Muscle layer of colon (tissue), 2 donors: Measurements from ENCODE around the gene RRM2.
"Not testable (repeated sequence)": the region's sequence is repeated elsewhere in the genome, so short reads cannot be mapped to it uniquely, and the experiment has no call there.

ENCODE experiments used
- H3K27ac ChIP-seq: one replicate; pipeline ENCODE4 v1.7.0; 2013; ENCODE audit warnings: low read depth, mild to moderate bottlenecking, low read length, moderate library complexity
- H3K27me3 ChIP-seq, 2 donors: one replicate each; pipeline ENCODE4 v1.7.0; 2013; ENCODE audit warnings: low read length in 2 of 2, mild to moderate bottlenecking in 2 of 2; ENCODE audit not compliant: insufficient read depth in 2 of 2, control insufficient read depth in 1 of 2
- H3K36me3 ChIP-seq: one replicate; pipeline ENCODE4 v1.7.0; 2013; ENCODE audit warnings: mild to moderate bottlenecking, low read length; ENCODE audit not compliant: insufficient read depth
- H3K4me1 ChIP-seq: one replicate; pipeline ENCODE4 v1.7.0; 2013; ENCODE audit warnings: mild to moderate bottlenecking, low read length; ENCODE audit not compliant: insufficient read depth
- H3K4me3 ChIP-seq, 2 donors: one replicate each; pipeline ENCODE4 v1.7.0; 2013; ENCODE audit warnings: low read length in 2 of 2, low read depth in 1 of 2, mild to moderate bottlenecking in 1 of 2, moderate library complexity in 1 of 2
- H3K9ac ChIP-seq: one replicate; pipeline ENCODE4 v1.7.0; 2013; ENCODE audit warnings: low read length
- H3K9me3 ChIP-seq: one replicate; pipeline ENCODE4 v1.7.0; 2013; ENCODE audit warnings: mild to moderate bottlenecking, low read length
- donor health status: abdominal sarcoma.
- donor health status: Adenocarcinoma of cecum.

The RRM2 gene

GRCh38 chr2:10094271-10094814 lies 28.2 kb upstream of the RRM2 start:
- no peak overlapping the region for H3K9ac ChIP-seq
- no peaks in the 10 kb centered on the region for H3K9me3 ChIP-seq
- H3K4me3 ChIP-seq, result no peak overlapping the region
- H3K36me3 ChIP-seq, result no peaks in the 10 kb centered on the region
- H3K4me1 ChIP-seq, result no peaks in the 10 kb centered on the region
- H3K27me3 ChIP-seq, result no peaks in the 10 kb centered on the region
- H3K27ac ChIP-seq, result no peak overlapping the region

GRCh38 chr2:10095175-10095574 lies 27.4 kb upstream of the RRM2 start:
- no peaks in the 10 kb centered on the region for H3K36me3 ChIP-seq
- H3K27ac ChIP-seq, result no peak overlapping the region
- H3K4me3 ChIP-seq, result no peak overlapping the region
- H3K4me1 ChIP-seq, result no peaks in the 10 kb centered on the region
- H3K9ac ChIP-seq, result no peak overlapping the region
- H3K27me3 ChIP-seq, result no peaks in the 10 kb centered on the region
- no peaks in the 10 kb centered on the region for H3K9me3 ChIP-seq

GRCh38 chr2:10096641-10097040 lies 25.9 kb upstream of the RRM2 start:
- Histone ChIP-seq H3K9ac (no peak overlapping the region), H3K36me3 (no peaks in the 10 kb centered on the region), H3K27ac (no peak overlapping the region), H3K4me3 (no peak overlapping the region), H3K9me3 (no peaks in the 10 kb centered on the region), H3K4me1 (no peaks in the 10 kb centered on the region), H3K27me3 (no peaks in the 10 kb centered on the region)

GRCh38 chr2:10097352-10098148 lies 25.0 kb upstream of the RRM2 start:
- H3K9ac ChIP-seq, result no peak overlapping the region
- H3K27me3 ChIP-seq, result no peaks in the 10 kb centered on the region
- no peak overlapping the region for H3K27ac ChIP-seq
- H3K9me3 ChIP-seq, result no peaks in the 10 kb centered on the region
- H3K4me1 ChIP-seq, result no peaks in the 10 kb centered on the region
- H3K36me3 ChIP-seq, result no peaks in the 10 kb centered on the region
- H3K4me3 ChIP-seq, result no peak overlapping the region

- no peak overlapping the region for H3K9ac ChIP-seq
- no peaks in the 10 kb centered on the region for H3K4me1 ChIP-seq
- no peaks in the 10 kb centered on the region for H3K27me3 ChIP-seq
- H3K36me3 ChIP-seq, result no peaks in the 10 kb centered on the region
- H3K4me3 ChIP-seq, result no peak overlapping the region
- no peaks in the 10 kb centered on the region for H3K9me3 ChIP-seq
- no peak overlapping the region for H3K27ac ChIP-seq
These were observed 21.0 kb upstream of the RRM2 start for GRCh38 chr2:10101491-10101890.

- Histone ChIP-seq H3K9ac (no peak overlapping the region), H3K9me3 (no peaks in the 10 kb centered on the region), H3K36me3 (no peaks in the 10 kb centered on the region), H3K4me3 (no peak overlapping the region), H3K27me3 (no peaks in the 10 kb centered on the region), H3K27ac (no peak overlapping the region), H3K4me1 (no peaks in the 10 kb centered on the region)
These were observed 19.4 kb upstream of the RRM2 start for GRCh38 chr2:10103179-10103578.

GRCh38 chr2:10104906-10105305 lies 17.6 kb upstream of the RRM2 start:
- H3K27me3 ChIP-seq, H3K4me1 ChIP-seq, H3K9ac ChIP-seq, H3K4me3 ChIP-seq, H3K9me3 ChIP-seq, H3K36me3 ChIP-seq, H3K27ac ChIP-seq: not testable (repeated sequence)

- no peaks in the 10 kb centered on the region for H3K9me3 ChIP-seq
- H3K27ac ChIP-seq, result no peak overlapping the region
- no peaks in the 10 kb centered on the region for H3K4me1 ChIP-seq
- no peaks in the 10 kb centered on the region for H3K36me3 ChIP-seq
- no peak overlapping the region for H3K9ac ChIP-seq
- H3K4me3 ChIP-seq, result no peak overlapping the region
- H3K27me3 ChIP-seq, result no peaks in the 10 kb centered on the region
These were observed 13.2 kb upstream of the RRM2 start for GRCh38 chr2:10109311-10109710.

GRCh38 chr2:10119027-10119325 lies 3.6 kb upstream of the RRM2 start:
- H3K9me3 ChIP-seq, result no peaks in the 10 kb centered on the region
- H3K4me3 ChIP-seq, result no peak overlapping the region
- H3K27ac ChIP-seq, result no peak overlapping the region
- H3K27me3 ChIP-seq, result peaks cover 7 to 15% of the 10 kb centered on the region in 2 donors
- no peaks in the 10 kb centered on the region for H3K36me3 ChIP-seq
- no peak overlapping the region for H3K9ac ChIP-seq
- H3K4me1 ChIP-seq, result peaks cover 15% of the 10 kb centered on the region

- Histone ChIP-seq H3K4me1 (peaks cover 15% of the 10 kb centered on the region), H3K4me3 (peak overlapping the region; percentile 24 to 52), H3K27ac (no peak overlapping the region), H3K36me3 (no peaks in the 10 kb centered on the region), H3K9me3 (no peaks in the 10 kb centered on the region), H3K9ac (no peak overlapping the region), H3K27me3 (peaks cover 7 to 17% of the 10 kb centered on the region in 2 donors)
These were observed 2.9 kb upstream of the RRM2 start for GRCh38 chr2:10119601-10120157.

- Histone ChIP-seq H3K9ac (no peak overlapping the region), H3K4me3 (peak overlapping the region; percentile 24 to 52), H3K27ac (peak overlapping the region; percentile 45), H3K9me3 (no peaks in the 10 kb centered on the region), H3K27me3 (peaks cover 7 to 17% of the 10 kb centered on the region in 2 donors), H3K36me3 (no peaks in the 10 kb centered on the region), H3K4me1 (peaks cover 15% of the 10 kb centered on the region)
These were observed 2.2 kb upstream of the RRM2 start for GRCh38 chr2:10120158-10120876.
